GM23338 (cell line): ENCODE data around the gene PPP1R12A. TPM values are rescaled to one million over a fixed set of nuclear protein-coding genes. Genes with fewer than 3 reads are reported as not detected.

Experiments
- ATAC-seq: fragments of 200-7000 bp; cut with Tn5 transposase; 3 replicates; pipeline ENCODE4 v1.9.1; 2020
- DNase-seq: peaks from one replicate; pipeline ENCODE4 v3.0.0-alpha.2; 2015; ENCODE audit warnings: low spot score
- H2AFZ ChIP-seq: fragments of 200-600 bp; sonication (generic); 2 replicates; pipeline ENCODE4 v1.8.0; 2016; ENCODE audit warnings: antibody characterized with exemption, mild to moderate bottlenecking, moderate library complexity
- H3F3A ChIP-seq: fragments of 200-600 bp; sonication (generic); replicated peaks from 2 replicates; pipeline ENCODE4 v1.8.0; 2017; ENCODE audit warnings: antibody characterized with exemption, mixed run types, low read depth
- H3K27ac ChIP-seq: fragments of 200-600 bp; sonication (generic); 2 replicates; pipeline ENCODE4 v1.6.1; 2016; ENCODE audit warnings: low read depth
- H3K27me3 ChIP-seq: fragments of 200-600 bp; sonication (generic); 2 replicates; pipeline ENCODE4 v1.8.0; 2016; ENCODE audit warnings: mild to moderate bottlenecking, mixed run types, moderate library complexity; ENCODE audit not compliant: insufficient read depth
- H3K36me3 ChIP-seq: fragments of 200-600 bp; sonication (generic); 2 replicates; pipeline ENCODE4 v1.8.0; 2016; ENCODE audit warnings: mild to moderate bottlenecking; ENCODE audit not compliant: insufficient read depth
- H3K4me1 ChIP-seq: fragments of 200-600 bp; sonication (generic); 2 replicates; pipeline ENCODE4 v1.8.0; 2016; ENCODE audit warnings: mild to moderate bottlenecking, moderate library complexity; ENCODE audit not compliant: insufficient read depth
- H3K4me2 ChIP-seq: fragments of 200-600 bp; sonication (generic); 2 replicates; pipeline ENCODE4 v1.7.1; 2017; ENCODE audit warnings: mixed run types
- H3K4me3 ChIP-seq: fragments of 200-600 bp; sonication (generic); 2 replicates; pipeline ENCODE4 v1.6.1; 2016; ENCODE audit warnings: mixed run types
- H3K79me2 ChIP-seq: fragments of 200-600 bp; sonication (generic); replicated peaks from 2 replicates; pipeline ENCODE4 v1.8.0; 2017; ENCODE audit warnings: mild to moderate bottlenecking; ENCODE audit not compliant: insufficient read depth
- H3K9me2 ChIP-seq: fragments of 200-600 bp; sonication (generic); 2 replicates; pipeline ENCODE4 v1.8.0; 2017; ENCODE audit not compliant: insufficient read depth
- H4K20me1 ChIP-seq: fragments of 200-600 bp; sonication (generic); replicated peaks from 2 replicates; pipeline ENCODE4 v1.8.0; 2017; ENCODE audit warnings: mild to moderate bottlenecking; ENCODE audit not compliant: insufficient read depth
- H3K27ac Mint-ChIP-seq: 2 replicates; pipeline ENCODE4 v1.8.0; 2020; ENCODE audit warnings: inconsistent platforms, mild to moderate bottlenecking, moderate library complexity, mixed read lengths
- H3K27me3 Mint-ChIP-seq: 3 replicates; pipeline ENCODE4 v1.8.0; 2022; ENCODE audit warnings: low read depth, mild to moderate bottlenecking, moderate library complexity, mixed read lengths, inconsistent platforms; ENCODE audit not compliant: insufficient read depth, poor library complexity
- H3K36me3 Mint-ChIP-seq: 3 replicates; pipeline ENCODE4 v1.8.0; 2021; ENCODE audit warnings: low read depth, mild to moderate bottlenecking, inconsistent platforms, moderate library complexity, mixed read lengths
- H3K4me1 Mint-ChIP-seq: 3 replicates; pipeline ENCODE4 v1.8.0; 2020; ENCODE audit warnings: mild to moderate bottlenecking, inconsistent platforms, mixed read lengths
- H3K4me3 Mint-ChIP-seq: 3 replicates; pipeline ENCODE4 v1.8.0; 2021; ENCODE audit warnings: moderate library complexity, mild to moderate bottlenecking, inconsistent platforms, mixed read lengths
- H3K9me3 Mint-ChIP-seq: 3 replicates; pipeline ENCODE4 v1.8.0; 2020; ENCODE audit warnings: moderate library complexity, mild to moderate bottlenecking, inconsistent platforms, mixed read lengths
- CREB1 ChIP-seq: fragments of 250-450 bp; sonication (Bioruptor Pico); IDR thresholded peaks from 2 replicates; pipeline ENCODE4 v1.5.0; 2020; ENCODE audit warnings: low read depth, mild to moderate bottlenecking, moderate library complexity
- CTCF ChIP-seq, 2 experiments: fragments of 200-600 bp in 1 of 2; sonication (generic) in 1 of 2; conservative IDR thresholded peaks; 2 replicates each; pipeline versions ENCODE4 v1.5.1 to v1.6.1; 2016 to 2017; ENCODE audit warnings: antibody characterized with exemption in 2 of 2, low read depth in 2 of 2, mild to moderate bottlenecking in 2 of 2, moderate library complexity in 1 of 2
- EZH2 ChIP-seq: fragments of 200-600 bp; sonication (generic); IDR thresholded peaks from one replicate; pipeline ENCODE4 v1.8.0; 2017; ENCODE audit warnings: antibody characterized with exemption, mild to moderate bottlenecking, low read depth; ENCODE audit not compliant: unreplicated experiment
- EZH2phosphoT487 ChIP-seq: fragments of 200-600 bp; sonication (generic); IDR thresholded peaks from one replicate; pipeline ENCODE4 v1.8.1; 2018; ENCODE audit warnings: antibody characterized with exemption; ENCODE audit not compliant: unreplicated experiment
- JUNB ChIP-seq: IDR thresholded peaks from one replicate; pipeline ENCODE4 v1.6.1; 2016; ENCODE audit warnings: antibody characterized with exemption; ENCODE audit not compliant: unreplicated experiment
- NANOG ChIP-seq: IDR thresholded peaks from 2 replicates; pipeline ENCODE4 v1.6.1; 2016; ENCODE audit warnings: antibody characterized with exemption, borderline replicate concordance
- POLR2AphosphoS5 ChIP-seq: IDR thresholded peaks from 2 replicates; pipeline ENCODE4 v1.6.1; 2016; ENCODE audit warnings: antibody characterized with exemption, low read depth
- STAT1 ChIP-seq: IDR thresholded peaks from one replicate; pipeline ENCODE4 v1.6.1; 2016; ENCODE audit warnings: antibody characterized with exemption; ENCODE audit not compliant: unreplicated experiment
- ZNF114 ChIP-seq: fragments of 250-450 bp; sonication (Bioruptor Pico); IDR thresholded peaks from 2 replicates; pipeline ENCODE4 v1.5.0; 2020; ENCODE audit warnings: mild to moderate bottlenecking, moderate library complexity
- ZNF331 ChIP-seq: fragments of 250-450 bp; sonication (Bioruptor Pico); IDR thresholded peaks from 2 replicates; pipeline ENCODE4 v1.5.0; 2020; ENCODE audit warnings: low read depth, mild to moderate bottlenecking, moderate library complexity
- polyA plus RNA-seq: library from polyadenylated mRNA; unstranded; fragments of >200 nt; fragmentation: Nextera tagmentation; extraction: Ambion mirVana; gene quantifications from 2 replicates; pipeline ENCODE4 v1.2.1, GENCODE V29; 2016
- total RNA-seq: library from RNA; depleted of rRNA; stranded (reverse); fragments of >200 nt; shearing (Covaris generic); gene quantifications from 2 replicates; pipeline ENCODE4 v1.2.3, GENCODE V29; 2014
- TF ChIP-seq, protein P1 (sequence below): fragments of 250-450 bp; sonication (Bioruptor Pico); IDR thresholded peaks from 2 replicates; pipeline ENCODE4 v1.5.0; 2020; ENCODE audit warnings: mild to moderate bottlenecking, moderate library complexity
- TF ChIP-seq, protein P2 (sequence below): IDR thresholded peaks from 2 replicates; pipeline ENCODE4 v1.6.1; 2016; ENCODE audit warnings: antibody characterized with exemption
- TF ChIP-seq, protein P3 (sequence below): IDR thresholded peaks from one replicate; pipeline ENCODE4 v1.6.1; 2018; ENCODE audit warnings: antibody characterized with exemption; ENCODE audit not compliant: unreplicated experiment

The PPP1R12A gene
- total and polyA plus RNA-seq, 2 experiments from 2014 or later = 91.6 to 146 TPM

DNA sequence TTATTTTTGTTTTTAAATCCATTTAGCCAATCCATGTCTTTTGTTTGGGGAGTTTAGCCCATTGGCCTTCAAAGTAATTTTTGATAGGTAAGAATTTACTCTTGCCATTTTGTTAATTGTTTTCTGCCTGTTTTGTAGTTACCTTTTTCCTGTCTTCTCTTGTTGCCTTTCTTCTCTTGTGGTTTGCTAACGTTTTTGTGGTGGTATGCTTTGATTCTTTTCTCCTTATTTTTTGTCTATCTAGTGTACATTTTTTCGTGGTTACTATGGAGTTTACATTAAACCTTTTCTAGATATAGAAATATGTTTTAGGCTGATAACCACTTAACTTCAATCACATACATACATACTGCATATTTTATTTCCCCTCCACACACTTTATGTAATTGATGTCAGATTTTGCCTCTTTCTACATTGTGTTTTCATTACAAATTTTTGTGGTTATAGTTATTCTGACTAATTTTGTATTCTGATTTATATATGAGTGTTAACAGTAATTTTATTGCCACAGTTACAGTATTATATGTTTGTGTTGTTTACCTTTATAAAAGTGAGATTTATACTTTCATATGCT is 19.2 kb upstream of the PPP1R12A start:
- no peaks in the 10 kb centered on the region for H3K4me1 ChIP-seq
- no peaks in the 10 kb centered on the region for H3K79me2 ChIP-seq
- peaks cover 2% of the 10 kb centered on the region for H3K27me3 Mint-ChIP-seq
- no peak overlapping the region for H3K4me3 ChIP-seq
- no peaks in the 10 kb centered on the region for H3K9me2 ChIP-seq
- no peak overlapping the region for H3K27ac Mint-ChIP-seq
- no peak for DNase-seq
- no peak overlapping the region for H3K4me2 ChIP-seq
- peaks cover 2% of the 10 kb centered on the region; the same call in 2 of the 3 replicates for H3K9me3 Mint-ChIP-seq
- H3K27ac ChIP-seq = no peak overlapping the region
- no peaks in the 10 kb centered on the region for H3F3A ChIP-seq
- H3K36me3 ChIP-seq = no peaks in the 10 kb centered on the region
- H3K27me3 ChIP-seq = no peaks in the 10 kb centered on the region
- H2AFZ ChIP-seq = no peak overlapping the region
- no peaks in the 10 kb centered on the region; the same call in 2 of the 3 replicates for H3K4me1 Mint-ChIP-seq
- TF ChIP-seq, protein P1, sequence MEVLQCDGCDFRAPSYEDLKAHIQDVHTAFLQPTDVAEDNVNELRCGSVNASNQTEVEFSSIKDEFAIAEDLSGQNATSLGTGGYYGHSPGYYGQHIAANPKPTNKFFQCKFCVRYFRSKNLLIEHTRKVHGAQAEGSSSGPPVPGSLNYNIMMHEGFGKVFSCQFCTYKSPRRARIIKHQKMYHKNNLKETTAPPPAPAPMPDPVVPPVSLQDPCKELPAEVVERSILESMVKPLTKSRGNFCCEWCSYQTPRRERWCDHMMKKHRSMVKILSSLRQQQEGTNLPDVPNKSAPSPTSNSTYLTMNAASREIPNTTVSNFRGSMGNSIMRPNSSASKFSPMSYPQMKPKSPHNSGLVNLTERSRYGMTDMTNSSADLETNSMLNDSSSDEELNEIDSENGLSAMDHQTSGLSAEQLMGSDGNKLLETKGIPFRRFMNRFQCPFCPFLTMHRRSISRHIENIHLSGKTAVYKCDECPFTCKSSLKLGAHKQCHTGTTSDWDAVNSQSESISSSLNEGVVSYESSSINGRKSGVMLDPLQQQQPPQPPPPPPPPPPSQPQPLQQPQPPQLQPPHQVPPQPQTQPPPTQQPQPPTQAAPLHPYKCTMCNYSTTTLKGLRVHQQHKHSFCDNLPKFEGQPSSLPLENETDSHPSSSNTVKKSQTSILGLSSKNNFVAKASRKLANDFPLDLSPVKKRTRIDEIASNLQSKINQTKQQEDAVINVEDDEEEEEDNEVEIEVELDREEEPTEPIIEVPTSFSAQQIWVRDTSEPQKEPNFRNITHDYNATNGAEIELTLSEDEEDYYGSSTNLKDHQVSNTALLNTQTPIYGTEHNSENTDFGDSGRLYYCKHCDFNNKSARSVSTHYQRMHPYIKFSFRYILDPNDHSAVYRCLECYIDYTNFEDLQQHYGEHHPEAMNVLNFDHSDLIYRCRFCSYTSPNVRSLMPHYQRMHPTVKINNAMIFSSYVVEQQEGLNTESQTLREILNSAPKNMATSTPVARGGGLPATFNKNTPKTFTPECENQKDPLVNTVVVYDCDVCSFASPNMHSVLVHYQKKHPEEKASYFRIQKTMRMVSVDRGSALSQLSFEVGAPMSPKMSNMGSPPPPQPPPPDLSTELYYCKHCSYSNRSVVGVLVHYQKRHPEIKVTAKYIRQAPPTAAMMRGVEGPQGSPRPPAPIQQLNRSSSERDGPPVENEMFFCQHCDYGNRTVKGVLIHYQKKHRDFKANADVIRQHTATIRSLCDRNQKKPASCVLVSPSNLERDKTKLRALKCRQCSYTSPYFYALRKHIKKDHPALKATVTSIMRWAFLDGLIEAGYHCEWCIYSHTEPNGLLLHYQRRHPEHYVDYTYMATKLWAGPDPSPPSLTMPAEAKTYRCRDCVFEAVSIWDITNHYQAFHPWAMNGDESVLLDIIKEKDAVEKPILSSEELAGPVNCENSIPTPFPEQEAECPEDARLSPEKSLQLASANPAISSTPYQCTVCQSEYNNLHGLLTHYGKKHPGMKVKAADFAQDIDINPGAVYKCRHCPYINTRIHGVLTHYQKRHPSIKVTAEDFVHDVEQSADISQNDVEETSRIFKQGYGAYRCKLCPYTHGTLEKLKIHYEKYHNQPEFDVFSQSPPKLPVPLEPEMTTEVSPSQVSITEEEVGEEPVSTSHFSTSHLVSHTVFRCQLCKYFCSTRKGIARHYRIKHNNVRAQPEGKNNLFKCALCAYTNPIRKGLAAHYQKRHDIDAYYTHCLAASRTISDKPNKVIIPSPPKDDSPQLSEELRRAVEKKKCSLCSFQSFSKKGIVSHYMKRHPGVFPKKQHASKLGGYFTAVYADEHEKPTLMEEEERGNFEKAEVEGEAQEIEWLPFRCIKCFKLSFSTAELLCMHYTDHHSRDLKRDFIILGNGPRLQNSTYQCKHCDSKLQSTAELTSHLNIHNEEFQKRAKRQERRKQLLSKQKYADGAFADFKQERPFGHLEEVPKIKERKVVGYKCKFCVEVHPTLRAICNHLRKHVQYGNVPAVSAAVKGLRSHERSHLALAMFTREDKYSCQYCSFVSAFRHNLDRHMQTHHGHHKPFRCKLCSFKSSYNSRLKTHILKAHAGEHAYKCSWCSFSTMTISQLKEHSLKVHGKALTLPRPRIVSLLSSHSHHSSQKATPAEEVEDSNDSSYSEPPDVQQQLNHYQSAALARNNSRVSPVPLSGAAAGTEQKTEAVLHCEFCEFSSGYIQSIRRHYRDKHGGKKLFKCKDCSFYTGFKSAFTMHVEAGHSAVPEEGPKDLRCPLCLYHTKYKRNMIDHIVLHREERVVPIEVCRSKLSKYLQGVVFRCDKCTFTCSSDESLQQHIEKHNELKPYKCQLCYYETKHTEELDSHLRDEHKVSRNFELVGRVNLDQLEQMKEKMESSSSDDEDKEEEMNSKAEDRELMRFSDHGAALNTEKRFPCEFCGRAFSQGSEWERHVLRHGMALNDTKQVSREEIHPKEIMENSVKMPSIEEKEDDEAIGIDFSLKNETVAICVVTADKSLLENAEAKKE (CRISPR knock-in tag) = no peak
- TF ChIP-seq, protein P2, sequence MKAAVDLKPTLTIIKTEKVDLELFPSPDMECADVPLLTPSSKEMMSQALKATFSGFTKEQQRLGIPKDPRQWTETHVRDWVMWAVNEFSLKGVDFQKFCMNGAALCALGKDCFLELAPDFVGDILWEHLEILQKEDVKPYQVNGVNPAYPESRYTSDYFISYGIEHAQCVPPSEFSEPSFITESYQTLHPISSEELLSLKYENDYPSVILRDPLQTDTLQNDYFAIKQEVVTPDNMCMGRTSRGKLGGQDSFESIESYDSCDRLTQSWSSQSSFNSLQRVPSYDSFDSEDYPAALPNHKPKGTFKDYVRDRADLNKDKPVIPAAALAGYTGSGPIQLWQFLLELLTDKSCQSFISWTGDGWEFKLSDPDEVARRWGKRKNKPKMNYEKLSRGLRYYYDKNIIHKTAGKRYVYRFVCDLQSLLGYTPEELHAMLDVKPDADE = no peak
- TF ChIP-seq CTCF (conservative IDR thresholded peaks at IDR 0.05; ENCODE audit: low read depth in 2 of 2) (no peak), POLR2AphosphoS5 (no peak), JUNB (no peak), EZH2 (no peak), NANOG (no peak), STAT1 (no peak), CREB1 (CRISPR knock-in tag) (no peak), ZNF114 (no peak), EZH2phosphoT487 (no peak), ZNF331 (CRISPR knock-in tag) (no peak)
- TF ChIP-seq, protein P3, sequence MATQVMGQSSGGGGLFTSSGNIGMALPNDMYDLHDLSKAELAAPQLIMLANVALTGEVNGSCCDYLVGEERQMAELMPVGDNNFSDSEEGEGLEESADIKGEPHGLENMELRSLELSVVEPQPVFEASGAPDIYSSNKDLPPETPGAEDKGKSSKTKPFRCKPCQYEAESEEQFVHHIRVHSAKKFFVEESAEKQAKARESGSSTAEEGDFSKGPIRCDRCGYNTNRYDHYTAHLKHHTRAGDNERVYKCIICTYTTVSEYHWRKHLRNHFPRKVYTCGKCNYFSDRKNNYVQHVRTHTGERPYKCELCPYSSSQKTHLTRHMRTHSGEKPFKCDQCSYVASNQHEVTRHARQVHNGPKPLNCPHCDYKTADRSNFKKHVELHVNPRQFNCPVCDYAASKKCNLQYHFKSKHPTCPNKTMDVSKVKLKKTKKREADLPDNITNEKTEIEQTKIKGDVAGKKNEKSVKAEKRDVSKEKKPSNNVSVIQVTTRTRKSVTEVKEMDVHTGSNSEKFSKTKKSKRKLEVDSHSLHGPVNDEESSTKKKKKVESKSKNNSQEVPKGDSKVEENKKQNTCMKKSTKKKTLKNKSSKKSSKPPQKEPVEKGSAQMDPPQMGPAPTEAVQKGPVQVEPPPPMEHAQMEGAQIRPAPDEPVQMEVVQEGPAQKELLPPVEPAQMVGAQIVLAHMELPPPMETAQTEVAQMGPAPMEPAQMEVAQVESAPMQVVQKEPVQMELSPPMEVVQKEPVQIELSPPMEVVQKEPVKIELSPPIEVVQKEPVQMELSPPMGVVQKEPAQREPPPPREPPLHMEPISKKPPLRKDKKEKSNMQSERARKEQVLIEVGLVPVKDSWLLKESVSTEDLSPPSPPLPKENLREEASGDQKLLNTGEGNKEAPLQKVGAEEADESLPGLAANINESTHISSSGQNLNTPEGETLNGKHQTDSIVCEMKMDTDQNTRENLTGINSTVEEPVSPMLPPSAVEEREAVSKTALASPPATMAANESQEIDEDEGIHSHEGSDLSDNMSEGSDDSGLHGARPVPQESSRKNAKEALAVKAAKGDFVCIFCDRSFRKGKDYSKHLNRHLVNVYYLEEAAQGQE = no peak
- no peak overlapping the region for H3K4me3 Mint-ChIP-seq
- H4K20me1 ChIP-seq = no peaks in the 10 kb centered on the region
- no peak for ATAC-seq
- H3K36me3 Mint-ChIP-seq = no peaks in the 10 kb centered on the region; the same call in 2 of the 3 replicates
